Panc1 (cell line): ENCODE measurements around the gene SYT1.

Experiments used
- POLR2AphosphoS5 ChIP-seq: IDR thresholded peaks from 2 replicates; pipeline ENCODE4 v1.6.1; 2012; ENCODE audit warnings: mild to moderate bottlenecking, low read depth, low read length, moderate library complexity
- SIN3A ChIP-seq: IDR thresholded peaks from 2 replicates; pipeline ENCODE4 v1.6.1; 2012; ENCODE audit warnings: low read depth, mild to moderate bottlenecking, low read length, moderate library complexity, borderline replicate concordance; ENCODE audit not compliant: insufficient read depth
- TCF7L2 ChIP-seq: IDR thresholded peaks from 2 replicates; pipeline ENCODE4 v1.6.1; 2011; ENCODE audit warnings: mild to moderate bottlenecking, low read depth, low read length, inconsistent platforms
- TF ChIP-seq, protein P1 (sequence below): fragments of 450-650 bp; IDR thresholded peaks from 2 replicates; pipeline ENCODE4 v1.5.1; 2017; ENCODE audit warnings: mild to moderate bottlenecking
- TF ChIP-seq, protein P2 (sequence below), 2 experiments: IDR thresholded peaks; 2 replicates each; pipeline ENCODE4 v1.6.1; 2011 to 2012; ENCODE audit warnings: low read depth in 2 of 2, control low read depth in 1 of 2, low read length in 1 of 2, mild to moderate bottlenecking in 1 of 2, moderate library complexity in 1 of 2; ENCODE audit not compliant: insufficient read depth in 1 of 2

DNA sequence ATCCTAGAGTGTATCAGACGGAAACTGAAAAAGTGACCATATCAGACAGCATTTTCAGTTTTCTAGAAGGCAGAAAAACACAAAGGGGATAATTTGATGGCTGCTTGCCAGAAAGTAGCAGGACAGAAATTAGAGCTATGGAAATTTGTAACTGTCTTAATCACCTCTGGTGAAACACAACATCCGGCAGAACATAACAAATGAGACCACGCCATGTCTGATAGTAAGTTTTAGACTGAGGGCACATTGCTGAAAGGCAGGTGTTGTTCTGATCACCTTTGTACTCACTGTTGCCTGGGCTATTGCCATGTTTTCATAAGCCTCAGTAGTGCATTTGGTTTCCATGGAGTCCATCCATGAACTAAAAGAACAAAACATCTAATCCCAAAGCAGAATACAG is 535.9 kb downstream of the SYT1 start:
- TF ChIP-seq POLR2AphosphoS5 (no peak), SIN3A (no peak), TCF7L2 (no peak)
- TF ChIP-seq, protein P1, sequence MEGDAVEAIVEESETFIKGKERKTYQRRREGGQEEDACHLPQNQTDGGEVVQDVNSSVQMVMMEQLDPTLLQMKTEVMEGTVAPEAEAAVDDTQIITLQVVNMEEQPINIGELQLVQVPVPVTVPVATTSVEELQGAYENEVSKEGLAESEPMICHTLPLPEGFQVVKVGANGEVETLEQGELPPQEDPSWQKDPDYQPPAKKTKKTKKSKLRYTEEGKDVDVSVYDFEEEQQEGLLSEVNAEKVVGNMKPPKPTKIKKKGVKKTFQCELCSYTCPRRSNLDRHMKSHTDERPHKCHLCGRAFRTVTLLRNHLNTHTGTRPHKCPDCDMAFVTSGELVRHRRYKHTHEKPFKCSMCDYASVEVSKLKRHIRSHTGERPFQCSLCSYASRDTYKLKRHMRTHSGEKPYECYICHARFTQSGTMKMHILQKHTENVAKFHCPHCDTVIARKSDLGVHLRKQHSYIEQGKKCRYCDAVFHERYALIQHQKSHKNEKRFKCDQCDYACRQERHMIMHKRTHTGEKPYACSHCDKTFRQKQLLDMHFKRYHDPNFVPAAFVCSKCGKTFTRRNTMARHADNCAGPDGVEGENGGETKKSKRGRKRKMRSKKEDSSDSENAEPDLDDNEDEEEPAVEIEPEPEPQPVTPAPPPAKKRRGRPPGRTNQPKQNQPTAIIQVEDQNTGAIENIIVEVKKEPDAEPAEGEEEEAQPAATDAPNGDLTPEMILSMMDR, result no peak
- TF ChIP-seq, protein P2, sequence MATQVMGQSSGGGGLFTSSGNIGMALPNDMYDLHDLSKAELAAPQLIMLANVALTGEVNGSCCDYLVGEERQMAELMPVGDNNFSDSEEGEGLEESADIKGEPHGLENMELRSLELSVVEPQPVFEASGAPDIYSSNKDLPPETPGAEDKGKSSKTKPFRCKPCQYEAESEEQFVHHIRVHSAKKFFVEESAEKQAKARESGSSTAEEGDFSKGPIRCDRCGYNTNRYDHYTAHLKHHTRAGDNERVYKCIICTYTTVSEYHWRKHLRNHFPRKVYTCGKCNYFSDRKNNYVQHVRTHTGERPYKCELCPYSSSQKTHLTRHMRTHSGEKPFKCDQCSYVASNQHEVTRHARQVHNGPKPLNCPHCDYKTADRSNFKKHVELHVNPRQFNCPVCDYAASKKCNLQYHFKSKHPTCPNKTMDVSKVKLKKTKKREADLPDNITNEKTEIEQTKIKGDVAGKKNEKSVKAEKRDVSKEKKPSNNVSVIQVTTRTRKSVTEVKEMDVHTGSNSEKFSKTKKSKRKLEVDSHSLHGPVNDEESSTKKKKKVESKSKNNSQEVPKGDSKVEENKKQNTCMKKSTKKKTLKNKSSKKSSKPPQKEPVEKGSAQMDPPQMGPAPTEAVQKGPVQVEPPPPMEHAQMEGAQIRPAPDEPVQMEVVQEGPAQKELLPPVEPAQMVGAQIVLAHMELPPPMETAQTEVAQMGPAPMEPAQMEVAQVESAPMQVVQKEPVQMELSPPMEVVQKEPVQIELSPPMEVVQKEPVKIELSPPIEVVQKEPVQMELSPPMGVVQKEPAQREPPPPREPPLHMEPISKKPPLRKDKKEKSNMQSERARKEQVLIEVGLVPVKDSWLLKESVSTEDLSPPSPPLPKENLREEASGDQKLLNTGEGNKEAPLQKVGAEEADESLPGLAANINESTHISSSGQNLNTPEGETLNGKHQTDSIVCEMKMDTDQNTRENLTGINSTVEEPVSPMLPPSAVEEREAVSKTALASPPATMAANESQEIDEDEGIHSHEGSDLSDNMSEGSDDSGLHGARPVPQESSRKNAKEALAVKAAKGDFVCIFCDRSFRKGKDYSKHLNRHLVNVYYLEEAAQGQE (IDR thresholded peaks at IDR 0.05; ENCODE audit: insufficient read depth in 1 of 2, low read depth in 2 of 2, low read length in 1 of 2), result no peak
